Stimulated activated CD8-positive, alpha-beta memory T cell treated with anti-CD3 and anti-CD28 coated beads, Interleukin-4, amount 100 ng/mL, for 4 hours (primary cell): ENCODE results near the gene TBCB.
A peak's percentile ranks its signal among the peaks of the same experiment; 100 is the strongest.
"Not testable (repeated sequence)": the region's sequence is repeated elsewhere in the genome, so short reads cannot be mapped to it uniquely, and the experiment has no call there.

Experiments used
- DNase-seq, 2 donors: peaks; one replicate each; pipeline ENCODE4 v3.0.0-alpha.2; 2020; ENCODE audit warnings: low read depth in 2 of 2, low spot score in 1 of 2

Gene TBCB, protein sequence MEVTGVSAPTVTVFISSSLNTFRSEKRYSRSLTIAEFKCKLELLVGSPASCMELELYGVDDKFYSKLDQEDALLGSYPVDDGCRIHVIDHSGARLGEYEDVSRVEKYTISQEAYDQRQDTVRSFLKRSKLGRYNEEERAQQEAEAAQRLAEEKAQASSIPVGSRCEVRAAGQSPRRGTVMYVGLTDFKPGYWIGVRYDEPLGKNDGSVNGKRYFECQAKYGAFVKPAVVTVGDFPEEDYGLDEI

DNA sequence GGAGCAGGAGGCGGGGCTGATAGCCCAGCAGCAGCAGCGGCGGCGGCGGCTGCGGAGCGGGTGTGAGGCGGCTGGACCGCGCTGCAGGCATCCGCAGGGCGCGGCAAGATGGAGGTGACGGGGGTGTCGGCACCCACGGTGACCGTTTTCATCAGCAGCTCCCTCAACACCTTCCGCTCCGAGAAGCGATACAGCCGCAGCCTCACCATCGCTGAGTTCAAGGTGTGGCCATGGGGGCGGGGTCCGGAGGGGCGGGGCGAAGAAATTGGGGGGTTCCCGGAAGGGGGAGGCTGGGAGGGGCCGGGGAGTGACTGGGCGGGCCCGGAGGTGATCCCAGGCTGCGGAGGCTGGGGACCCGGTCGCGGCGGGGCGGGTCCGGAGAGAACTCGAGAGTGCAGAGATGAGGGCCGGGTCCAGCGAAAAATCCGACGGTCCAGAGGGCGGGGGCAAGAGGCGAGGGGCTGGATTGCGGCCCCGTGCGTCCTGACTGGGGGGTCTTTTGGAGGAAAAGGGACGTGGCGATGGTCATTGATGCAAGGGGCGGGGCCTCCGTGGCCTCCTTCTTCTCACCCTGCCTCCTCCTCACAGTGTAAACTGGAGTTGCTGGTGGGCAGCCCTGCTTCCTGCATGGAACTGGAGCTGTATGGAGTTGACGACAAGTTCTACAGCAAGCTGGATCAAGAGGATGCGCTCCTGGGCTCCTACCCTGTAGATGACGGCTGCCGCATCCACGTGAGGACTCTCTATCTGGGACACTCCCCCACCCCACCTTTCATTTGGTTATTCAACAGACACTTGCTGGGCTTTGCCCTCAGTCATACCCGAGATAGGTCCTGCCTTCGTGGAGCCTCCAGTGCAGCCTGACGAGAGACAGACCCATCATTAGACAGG lies at the start of gene TBCB:
TBCB (plus strand) TSS at position 16 of the 891 bp plus-strand sequence; CDS start at position 109, 93 bp downstream.
- DNase-seq = peak; percentile 83 to 85

DNA sequence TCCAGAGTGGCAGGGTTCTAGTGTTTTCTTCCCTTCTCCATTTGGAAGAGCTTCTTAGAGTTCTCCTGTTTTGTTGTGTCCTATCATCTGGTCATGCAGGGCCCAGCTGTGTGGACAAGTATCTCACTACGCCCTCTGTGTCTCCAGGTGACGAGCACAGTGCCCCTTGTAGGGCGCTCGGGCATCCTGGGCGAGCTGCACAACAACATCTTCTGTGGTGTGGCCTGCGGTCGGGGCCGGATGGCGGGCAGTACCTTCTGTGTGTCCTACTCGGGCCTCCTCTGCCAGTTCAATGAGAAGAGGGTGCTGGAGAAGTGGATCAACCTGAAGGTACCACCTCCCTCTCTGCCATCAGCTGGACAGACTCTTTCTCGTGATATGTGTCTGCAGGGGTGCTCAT lies 47.6 kb upstream of the TBCB start:
- DNase-seq = no peak

DNA sequence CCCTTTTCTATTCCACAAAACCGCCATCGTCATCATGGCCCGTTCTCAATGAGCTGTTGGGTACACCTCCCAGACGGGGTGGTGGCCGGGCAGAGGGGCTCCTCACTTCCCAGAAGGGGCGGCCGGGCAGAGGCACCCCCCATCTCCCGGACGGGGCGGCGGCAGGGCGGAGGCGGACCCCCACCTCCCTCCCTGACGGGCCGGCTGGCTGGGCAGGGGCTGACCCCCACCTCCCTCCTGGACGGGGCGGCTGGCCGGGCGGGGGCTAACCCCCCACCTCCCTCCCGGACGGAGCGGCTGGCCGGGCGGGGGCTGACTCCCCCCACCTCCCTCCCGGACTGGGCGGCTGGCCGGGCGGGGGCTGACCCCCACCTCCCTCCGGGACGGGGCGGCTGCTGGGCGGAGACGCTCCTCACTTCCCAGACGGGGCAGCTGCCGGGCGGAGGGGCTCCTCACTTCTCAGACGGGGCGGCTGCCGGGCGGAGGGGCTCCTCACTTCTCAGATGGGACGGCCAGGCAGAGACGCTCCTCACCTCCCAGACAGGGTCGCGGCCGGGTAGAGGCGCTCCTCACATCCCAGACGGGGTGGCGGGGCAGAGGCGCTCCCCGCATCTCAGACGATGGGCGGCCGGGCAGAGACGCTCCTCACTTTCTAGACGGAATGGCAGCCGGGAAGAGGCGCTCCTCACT lies 46.3 kb upstream of the TBCB start:
- DNase-seq = not testable (repeated sequence)

DNA sequence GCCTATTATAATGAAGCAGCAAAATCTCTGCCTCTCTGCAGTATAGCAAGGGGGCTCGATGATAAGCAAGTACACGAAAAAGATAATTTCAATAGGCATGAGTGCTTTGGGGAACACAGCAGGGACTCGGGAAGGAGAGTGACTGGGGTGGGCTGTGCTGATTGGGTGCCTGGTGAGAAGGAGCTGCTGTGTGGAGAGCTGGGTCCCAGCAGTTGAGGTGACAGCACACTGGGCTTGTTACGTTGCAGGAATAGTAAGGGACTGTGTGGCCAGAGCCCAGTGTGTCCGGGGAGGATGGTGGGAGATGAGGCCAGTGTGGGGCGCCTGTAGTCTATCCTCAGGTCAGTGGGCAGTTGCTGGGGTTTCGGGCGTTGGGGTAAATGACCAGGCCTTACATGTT lies 43.2 kb upstream of the TBCB start:
- DNase-seq = no peak

DNA sequence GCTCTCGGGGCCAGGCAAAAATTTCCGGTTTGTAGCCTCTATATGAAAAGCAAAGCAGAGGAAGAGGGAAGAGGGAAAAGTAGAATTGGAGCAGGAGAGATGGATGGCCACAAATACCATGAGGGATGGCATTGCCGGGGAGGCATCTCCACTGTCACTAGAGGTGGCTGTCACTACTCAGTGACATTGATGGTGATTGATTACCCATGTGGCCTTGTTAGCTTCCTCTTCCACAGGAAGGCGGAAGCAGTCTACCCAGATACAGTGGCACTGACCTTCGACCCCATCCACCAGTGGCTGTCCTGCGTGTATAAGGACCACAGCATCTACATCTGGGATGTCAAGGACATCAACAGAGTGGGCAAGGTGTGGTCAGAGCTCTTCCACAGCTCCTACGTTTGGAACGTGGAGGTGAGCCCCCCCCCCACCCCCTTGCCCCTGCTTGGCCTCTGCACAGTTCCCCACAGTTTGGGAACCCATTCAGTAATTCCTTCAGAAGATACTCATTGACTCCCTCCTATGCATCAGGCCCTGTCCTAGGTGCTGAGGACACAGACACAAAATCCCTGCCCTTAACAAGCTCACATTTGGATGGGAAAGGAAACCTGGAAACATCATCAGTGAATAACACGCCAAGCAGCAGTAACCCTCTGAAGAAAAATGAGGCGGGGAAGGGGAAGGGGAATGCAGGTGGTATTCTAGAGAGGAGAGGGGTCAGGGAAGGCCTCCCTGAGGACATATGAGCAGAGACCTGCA lies 42.0 kb upstream of the TBCB start:
- DNase-seq = no peak

DNA sequence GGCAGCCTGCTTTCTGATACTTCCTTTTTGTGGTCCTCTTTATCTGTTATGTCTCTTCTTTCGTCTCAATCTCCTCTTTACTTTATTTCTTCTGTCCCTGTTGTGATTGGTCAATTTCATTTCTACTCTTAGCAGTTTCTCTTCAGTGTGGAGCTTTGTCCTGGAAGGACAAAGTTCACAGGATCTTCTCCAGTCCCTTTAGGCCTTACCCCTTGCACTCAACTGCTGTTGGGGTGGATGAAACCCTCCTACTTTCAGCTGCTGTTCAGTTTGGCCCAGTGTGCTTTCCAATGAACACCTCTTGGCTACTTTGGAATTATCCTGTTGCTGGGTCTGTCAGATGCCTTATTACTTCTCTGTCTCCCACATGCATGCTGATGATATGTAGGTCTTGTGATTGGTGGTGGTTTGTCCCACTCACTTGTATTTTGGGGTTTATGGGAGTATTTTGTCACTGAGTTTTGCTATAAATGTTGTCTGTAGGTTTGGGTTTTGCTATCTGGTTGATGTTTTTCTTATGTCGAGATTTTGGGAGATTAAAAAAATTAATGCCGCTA lies 35.8 kb upstream of the TBCB start:
- no peak for DNase-seq

DNA sequence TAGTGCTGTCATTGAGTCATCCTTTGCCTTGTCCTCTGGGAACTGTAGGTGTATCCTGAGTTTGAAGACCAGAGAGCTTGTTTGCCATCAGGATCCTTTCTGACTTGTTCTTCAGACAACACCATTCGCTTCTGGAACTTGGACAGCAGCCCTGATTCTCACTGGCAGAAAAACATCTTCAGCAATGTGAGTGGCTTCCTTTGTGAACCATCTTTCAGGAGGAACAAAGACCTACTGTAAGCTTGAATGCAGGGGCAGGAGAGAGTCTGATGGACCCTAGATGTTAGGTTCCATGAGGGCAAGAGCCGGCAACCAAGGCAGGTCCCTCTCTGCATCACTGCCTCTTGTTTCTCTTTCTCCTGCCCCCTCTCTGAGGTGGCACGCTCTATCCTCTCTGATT lies 33.9 kb upstream of the TBCB start:
- DNase-seq = no peak

DNA sequence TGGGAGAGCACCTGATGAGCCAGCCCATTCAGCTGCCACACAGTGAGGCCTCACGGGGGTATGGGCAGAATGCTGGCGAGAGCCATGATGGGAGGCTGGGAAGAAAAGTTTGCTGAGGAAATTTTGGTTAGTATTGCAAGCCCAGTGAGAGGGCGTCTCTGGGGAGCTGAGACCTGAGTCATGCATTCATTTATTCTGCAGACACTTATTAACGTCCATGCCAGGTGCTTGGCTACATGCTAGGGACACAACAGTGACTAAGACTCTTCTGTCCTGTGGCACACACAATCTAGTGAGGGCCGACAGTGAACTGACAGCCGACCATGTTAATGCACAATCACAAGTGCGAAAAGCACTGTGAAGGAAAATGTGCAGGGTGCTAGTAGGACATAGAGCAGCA lies 33.4 kb upstream of the TBCB start:
- no peak for DNase-seq

DNA sequence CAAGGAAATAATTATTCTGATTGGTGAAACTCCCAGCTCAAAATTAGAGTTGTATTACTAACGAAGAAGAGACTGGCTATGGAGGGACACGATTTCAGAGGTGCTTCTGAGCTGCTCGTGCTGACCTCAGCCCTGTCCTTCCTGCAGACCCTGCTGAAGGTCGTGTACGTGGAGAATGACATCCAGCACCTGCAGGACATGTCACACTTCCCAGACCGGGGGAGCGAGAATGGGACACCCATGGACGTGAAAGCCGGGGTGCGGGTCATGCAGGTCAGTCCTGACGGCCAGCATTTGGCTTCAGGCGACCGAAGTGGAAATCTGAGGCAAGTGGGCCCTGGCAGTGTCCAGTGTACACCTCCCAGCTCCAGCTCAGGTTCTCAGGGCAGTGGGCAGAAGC lies 32.4 kb upstream of the TBCB start:
- no peak for DNase-seq

DNA sequence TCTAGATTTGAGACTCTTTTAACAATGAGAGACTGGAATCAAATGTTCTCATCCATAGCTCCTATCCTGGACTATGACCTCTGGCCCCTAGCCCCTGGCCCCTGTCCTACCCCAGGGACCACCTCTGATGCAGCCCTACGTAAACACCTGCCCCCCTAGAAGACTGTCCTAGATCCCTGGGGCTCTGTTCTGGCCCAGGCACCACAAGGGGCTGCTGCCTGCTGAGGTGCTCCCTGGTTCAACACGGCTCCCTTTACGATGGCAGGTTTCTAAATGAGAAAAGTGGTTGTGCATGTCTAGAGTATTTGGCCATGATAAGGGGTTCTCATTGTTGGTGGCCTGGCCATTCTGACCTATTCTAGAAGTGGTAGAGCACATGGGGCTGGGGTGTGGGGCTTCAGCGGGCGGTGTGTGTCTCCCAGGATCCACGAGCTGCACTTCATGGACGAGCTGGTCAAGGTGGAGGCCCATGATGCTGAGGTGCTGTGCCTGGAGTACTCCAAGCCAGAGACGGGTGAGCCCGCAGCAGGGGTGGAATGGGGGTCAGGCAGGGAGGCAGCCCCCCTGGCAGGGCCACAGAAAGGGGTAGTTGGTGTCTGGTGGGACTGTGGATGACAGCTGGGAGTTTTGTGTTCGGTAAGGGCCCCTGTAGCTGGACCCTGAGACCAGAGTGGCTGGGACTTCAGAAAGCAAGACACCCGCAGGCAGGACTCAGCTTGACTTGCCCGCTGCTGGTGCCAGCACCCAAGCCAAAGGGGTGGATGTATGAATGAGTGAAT lies 30.8 kb upstream of the TBCB start:
- no peak for DNase-seq

DNA sequence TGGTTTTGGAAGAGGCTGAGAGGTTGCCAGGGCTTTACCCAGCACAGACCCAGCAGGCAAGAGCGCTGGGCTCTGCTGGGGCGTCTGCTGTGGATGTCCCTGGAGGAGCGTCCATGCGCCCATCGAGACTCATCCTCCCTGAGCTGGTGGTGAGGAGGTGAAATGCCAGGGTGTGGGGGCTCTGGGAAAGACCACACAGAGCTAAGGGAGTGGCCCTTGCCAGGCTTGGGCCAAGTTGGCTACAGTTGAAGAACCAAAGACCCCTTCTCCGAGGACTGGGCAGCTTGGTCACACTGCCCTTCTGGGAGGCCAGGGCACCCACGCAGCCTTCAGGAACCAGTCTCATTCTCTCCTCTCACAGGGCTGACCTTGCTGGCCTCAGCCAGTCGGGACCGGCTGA lies 28.9 kb upstream of the TBCB start:
- DNase-seq = no peak

DNA sequence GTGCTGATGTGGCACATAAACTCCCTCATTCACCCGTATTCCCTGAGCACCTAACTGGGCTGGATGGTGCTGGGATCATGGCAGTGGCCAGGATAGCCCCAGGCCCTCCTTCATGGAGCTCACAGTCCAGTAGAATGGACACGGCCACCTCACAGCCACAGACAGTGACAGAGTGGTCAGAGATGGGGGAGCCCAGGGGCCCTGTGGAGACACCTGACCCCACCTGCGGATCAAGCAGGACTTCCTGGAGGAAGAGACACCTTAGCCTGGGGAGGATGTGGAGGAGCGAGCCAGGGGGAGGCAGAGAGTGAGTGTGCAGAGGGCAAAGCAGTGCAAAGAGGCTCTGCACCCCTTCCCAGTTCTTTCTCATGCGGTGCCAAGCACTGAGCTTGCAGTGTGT lies 25.4 kb upstream of the TBCB start:
- DNase-seq = no peak

DNA sequence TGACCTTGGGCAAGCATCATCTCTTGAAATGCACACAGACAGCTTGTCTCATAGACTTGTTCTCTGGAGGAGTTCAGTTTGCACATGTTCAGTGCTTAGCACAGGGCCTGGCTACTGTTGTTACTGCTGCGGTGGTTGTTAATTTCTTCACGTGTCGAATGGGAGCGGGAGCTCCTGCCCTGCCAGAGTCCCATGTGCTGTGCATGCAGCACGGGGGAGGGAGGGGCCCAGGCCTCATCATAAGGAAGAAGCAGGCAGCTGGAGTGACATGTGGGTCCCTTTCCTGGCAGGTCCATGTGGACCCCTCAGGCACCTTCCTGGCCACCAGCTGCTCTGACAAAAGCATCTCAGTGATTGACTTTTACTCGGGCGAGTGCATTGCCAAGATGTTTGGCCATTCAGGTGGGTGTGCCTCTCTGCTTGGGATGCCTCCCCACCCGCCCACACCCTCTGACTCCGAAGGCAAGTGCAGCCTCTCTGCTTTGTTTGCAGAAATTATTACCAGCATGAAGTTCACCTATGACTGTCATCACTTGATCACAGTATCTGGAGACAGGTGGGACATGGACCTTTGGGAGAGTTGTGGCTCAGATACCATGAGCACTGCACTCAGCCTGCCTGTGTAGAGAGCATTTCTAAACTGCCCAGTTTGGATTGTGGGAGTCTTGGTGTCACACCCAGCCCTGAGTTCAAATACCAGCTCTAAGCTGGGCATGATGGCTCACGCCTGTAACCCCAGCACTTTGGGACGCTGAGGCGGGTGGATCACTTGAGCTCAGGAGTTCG lies 24.2 kb upstream of the TBCB start:
- no peak for DNase-seq

DNA sequence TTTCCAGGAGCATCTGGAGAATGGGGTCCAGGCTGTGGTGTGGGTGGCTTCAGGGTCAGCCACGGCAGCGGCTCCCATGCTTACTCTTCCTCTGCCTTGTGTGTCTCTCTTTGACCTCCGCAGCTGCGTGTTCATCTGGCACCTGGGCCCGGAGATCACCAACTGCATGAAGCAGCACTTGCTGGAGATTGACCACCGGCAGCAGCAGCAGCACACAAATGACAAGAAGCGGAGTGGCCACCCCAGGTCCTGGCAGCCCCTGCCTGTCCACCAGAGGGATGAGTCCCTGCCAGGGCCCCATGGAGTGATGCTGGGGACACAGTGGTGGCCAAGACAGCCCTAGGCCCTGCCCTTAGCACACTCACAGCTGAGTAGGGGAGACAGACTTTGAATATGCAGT lies 22.7 kb upstream of the TBCB start:
- DNase-seq = no peak

DNA sequence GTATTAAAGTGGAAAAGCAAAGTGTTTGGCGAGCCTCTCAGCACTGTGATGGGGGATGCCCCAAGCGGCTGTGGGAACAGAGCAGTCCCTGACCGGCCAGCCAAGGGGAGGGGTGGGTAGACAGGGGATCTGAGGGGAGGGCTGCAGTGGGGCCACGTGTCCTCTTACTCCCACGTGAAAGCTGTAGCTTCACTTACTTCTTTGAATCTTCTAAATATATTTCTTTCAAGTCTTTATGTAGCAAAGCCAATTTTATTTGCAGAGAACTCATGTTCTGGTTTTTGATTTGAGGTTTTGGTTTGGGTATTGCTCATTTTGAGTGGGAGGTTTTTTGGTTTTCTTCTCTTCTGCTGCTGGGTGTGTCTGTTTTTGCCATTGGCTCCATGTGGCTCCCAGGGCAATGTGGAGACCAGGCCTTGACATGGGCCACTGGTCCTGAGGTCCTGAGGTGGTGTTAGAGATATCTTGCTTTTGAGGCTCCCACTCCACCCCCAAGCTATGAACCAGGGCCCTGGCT lies 22.1 kb upstream of the TBCB start:
- no peak for DNase-seq

DNA sequence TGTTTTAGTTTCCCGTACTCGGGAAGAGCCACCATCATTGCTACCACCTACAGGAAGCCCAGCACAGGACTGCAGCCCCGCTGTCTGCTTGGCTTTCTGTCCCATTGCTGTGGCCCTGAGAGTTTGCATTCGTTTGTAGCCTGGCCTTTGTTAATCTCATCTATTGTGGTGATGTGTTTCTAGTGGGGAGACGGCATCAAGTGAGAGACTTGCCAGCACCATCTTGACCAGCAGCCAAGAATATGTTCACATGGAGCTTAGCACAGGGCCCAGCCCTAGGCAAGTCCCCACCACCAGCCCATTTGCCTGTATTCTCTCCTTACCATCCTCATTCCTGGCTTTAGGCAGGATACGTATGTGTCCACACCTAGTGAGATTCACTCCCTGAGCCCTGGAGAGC lies 21.6 kb upstream of the TBCB start:
- DNase-seq = no peak

DNA sequence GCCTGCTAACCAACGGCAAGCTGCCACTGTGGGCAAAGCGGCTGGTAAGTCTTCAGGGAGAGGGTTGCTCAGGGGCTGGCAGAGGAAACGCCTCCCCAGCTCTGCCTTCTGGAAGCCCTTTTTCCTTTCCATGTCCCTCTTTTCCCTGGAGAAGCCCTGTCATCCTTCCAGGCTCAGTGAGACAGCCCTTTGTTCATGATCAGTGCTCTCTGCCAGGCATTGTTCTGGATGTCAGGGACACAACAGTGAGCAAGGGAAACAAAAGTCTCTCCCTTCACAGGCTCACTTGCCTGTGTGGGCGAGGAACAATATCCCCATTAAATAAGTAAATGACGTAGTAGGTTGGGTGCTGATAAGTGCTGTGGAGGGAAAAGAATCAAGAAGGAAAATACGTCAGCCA lies 18.2 kb upstream of the TBCB start:
- DNase-seq = no peak

DNA sequence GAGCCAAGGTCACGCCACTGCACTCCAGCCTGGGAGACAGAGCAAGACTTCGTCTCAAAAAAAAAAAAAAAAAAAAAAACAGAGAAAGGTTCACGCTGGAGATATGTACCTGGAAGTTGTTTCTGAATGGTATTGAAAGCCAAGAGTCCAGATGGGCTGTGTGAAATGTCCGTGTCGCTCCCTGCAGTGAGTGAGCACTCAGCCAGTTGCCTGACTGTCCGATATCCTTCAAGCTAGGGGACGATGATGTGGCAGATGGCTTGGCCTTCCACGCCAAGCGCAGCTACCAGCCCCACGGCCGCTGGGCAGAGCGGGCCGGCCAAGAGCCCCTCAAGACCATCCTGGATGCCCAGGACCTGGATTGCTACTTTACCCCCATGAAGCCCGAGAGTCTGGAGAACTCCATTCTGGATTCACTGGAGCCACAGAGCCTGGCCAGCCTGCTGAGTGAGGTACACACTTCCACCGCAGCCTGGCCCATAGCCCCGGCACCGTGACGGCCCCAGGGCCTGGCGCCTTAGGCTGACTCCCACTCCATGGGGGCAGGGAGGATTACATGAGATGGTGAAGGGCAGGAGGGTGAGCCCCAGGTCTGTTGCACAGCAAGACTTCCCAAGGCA lies 16.0 kb upstream of the TBCB start:
- DNase-seq = no peak

DNA sequence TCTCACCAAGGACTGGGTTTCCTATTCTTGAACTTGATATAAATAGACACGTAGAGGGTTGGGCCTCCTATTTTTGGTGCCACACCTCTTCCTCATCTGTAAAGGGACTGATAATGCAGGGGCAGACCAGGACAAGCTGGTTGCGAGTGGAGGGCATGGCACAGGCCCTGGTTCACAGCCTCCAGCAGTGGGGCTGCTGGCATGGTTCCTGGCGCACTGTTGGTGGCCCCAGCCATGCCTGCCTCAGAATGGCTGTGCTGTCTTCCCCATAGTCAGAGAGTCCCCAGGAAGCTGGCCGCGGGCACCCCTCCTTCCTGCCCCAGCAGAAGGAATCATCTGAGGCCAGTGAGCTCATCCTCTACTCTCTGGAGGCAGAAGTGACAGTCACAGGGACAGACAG lies 14.8 kb upstream of the TBCB start:
- no peak for DNase-seq
